Mesendoderm (in vitro differentiated cells): ENCODE data around the gene SYNPO.

Source experiments
- DNase-seq: peaks from one replicate; pipeline ENCODE4 v3.0.0; 2013
- H2AK5ac ChIP-seq: 2 replicates; pipeline ENCODE4 v1.6.1; 2013; ENCODE audit warnings: low read length, inconsistent platforms
- H2BK120ac ChIP-seq: 2 replicates; pipeline ENCODE4 v1.6.1; 2013; ENCODE audit warnings: low read depth, mild to moderate bottlenecking, low read length, moderate library complexity, mixed read lengths
- H2BK15ac ChIP-seq: replicated peaks from 2 replicates; pipeline ENCODE4 v1.6.1; 2013; ENCODE audit warnings: low read depth, mild to moderate bottlenecking, moderate library complexity
- H2BK5ac ChIP-seq: 2 replicates; pipeline ENCODE4 v1.6.1; 2013; ENCODE audit warnings: low read length, inconsistent platforms
- H3K18ac ChIP-seq: 2 replicates; pipeline ENCODE4 v1.6.1; 2013; ENCODE audit warnings: mild to moderate bottlenecking, low read length, mixed read lengths
- H3K23ac ChIP-seq: one replicate; pipeline ENCODE4 v1.6.1; 2013; ENCODE audit warnings: low read length
- H3K27ac ChIP-seq: 2 replicates; pipeline ENCODE4 v1.5.1; 2013; ENCODE audit warnings: low read depth, mild to moderate bottlenecking, inconsistent platforms, low read length, moderate library complexity
- H3K27me3 ChIP-seq: 2 replicates; pipeline ENCODE4 v1.6.1; 2013; ENCODE audit warnings: low read length, control low read depth, mild to moderate bottlenecking, inconsistent platforms; ENCODE audit not compliant: insufficient read depth, poor library complexity
- H3K36me3 ChIP-seq: 2 replicates; pipeline ENCODE4 v1.6.1; 2013; ENCODE audit warnings: low read length, inconsistent platforms; ENCODE audit not compliant: control insufficient read depth, insufficient read depth
- H3K4ac ChIP-seq: one replicate; pipeline ENCODE4 v1.6.1; 2013; ENCODE audit warnings: low read depth, mild to moderate bottlenecking, low read length, moderate library complexity
- H3K4me1 ChIP-seq: 2 replicates; pipeline ENCODE4 v1.6.1; 2013; ENCODE audit warnings: low read depth, low read length, inconsistent platforms; ENCODE audit not compliant: control insufficient read depth
- H3K4me2 ChIP-seq: 2 replicates; pipeline ENCODE4 v1.6.1; 2013; ENCODE audit warnings: low read length
- H3K4me3 ChIP-seq: 2 replicates; pipeline ENCODE4 v1.5.1; 2013; ENCODE audit warnings: mild to moderate bottlenecking, low read length
- H3K56ac ChIP-seq: one replicate; pipeline ENCODE4 v1.6.1; 2013; ENCODE audit warnings: low read length
- H3K79me1 ChIP-seq: 2 replicates; pipeline ENCODE4 v1.6.1; 2013; ENCODE audit warnings: low read length, inconsistent platforms
- H3K79me2 ChIP-seq: 2 replicates; pipeline ENCODE4 v1.6.1; 2013; ENCODE audit warnings: mild to moderate bottlenecking, low read length; ENCODE audit not compliant: control insufficient read depth, insufficient read depth
- H3K9ac ChIP-seq: 2 replicates; pipeline ENCODE4 v1.6.1; 2013; ENCODE audit warnings: low read length, inconsistent platforms
- H4K5ac ChIP-seq: one replicate; pipeline ENCODE4 v1.6.1; 2013; ENCODE audit warnings: low read length
- H4K8ac ChIP-seq: one replicate; pipeline ENCODE4 v1.6.1; 2013; ENCODE audit warnings: low read depth, mild to moderate bottlenecking, control low read depth, low read length, moderate library complexity
- WGBS: extraction: QIAGEN DNeasy Blood & Tissue Kit; methylation state at CpG from one replicate; pipeline ENCODE4 v1.1.7; 2013; ENCODE audit warnings: low lambda C conversion rate, missing lambda C conversion rate; ENCODE audit not compliant: insufficient coverage; ENCODE audit errors: extremely low coverage; 5-methylcytosine and 5-hydroxymethylcytosine counted together

SYNPO gene

DNA sequence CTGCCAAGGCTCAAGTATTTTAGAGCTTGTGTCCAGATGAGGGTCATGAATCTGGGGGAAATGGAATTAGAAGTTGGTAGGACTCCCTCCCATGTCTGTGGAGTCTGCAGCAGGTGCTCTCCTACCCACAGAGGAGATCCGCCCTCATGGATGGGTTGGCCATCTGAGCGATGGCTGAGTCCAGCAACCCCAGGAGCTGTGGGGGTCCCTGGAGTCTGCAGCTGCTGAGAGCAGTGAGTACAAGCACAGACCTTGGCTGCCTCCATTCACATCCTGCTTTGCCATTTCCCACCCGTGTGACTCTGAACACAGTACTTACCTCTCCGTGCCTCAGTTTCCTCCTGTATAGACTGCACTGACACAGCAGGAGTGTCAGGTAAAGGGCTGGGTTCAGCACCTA lies 25.8 kb upstream of the SYNPO start:
- H4K8ac ChIP-seq, result no peak overlapping the region
- WGBS, result no CpG with 5 or more reads among the region's 4 CpGs

DNA sequence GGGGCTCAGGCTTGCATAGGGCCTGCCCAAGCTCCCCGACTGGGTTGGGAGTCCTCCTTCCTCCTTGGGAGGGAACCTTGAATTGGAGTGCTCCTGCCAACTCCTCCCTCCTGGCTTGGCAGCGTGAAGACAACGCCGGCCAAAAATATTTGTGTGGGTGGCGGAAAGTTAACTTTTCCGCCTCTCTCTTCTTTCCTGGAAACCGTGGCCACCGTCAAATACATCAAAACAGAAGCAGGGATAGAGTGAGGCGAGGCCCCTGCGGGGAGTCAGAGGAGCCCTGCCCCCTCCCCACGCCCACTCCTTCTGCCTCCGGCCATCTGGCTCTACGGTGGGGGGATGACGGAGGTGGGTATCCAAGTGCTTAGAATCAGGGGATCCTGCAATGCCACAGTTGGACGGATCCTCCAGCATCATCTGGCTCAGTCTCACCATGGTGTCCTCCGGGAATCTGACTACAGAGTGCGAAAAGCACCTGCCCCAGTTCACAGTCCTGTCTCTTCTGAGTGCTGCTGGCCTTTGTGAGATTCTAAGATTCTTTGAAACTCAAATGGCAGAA lies 25.2 kb upstream of the SYNPO start:
- H3K4ac ChIP-seq, result no peak overlapping the region
- H2BK5ac ChIP-seq, result no peak overlapping the region
- no peaks in the 10 kb centered on the region for H3K36me3 ChIP-seq
- H3K27me3 ChIP-seq, result no peaks in the 10 kb centered on the region
- no CpG with 5 or more reads among the region's 17 CpGs for whole genome bisulfite sequencing
- no peak overlapping the region for H3K9ac ChIP-seq
- H2AK5ac ChIP-seq, result no peak overlapping the region
- no peak overlapping the region for H4K8ac ChIP-seq
- H2BK120ac ChIP-seq, result no peak overlapping the region
- no peak overlapping the region for H3K4me2 ChIP-seq
- no peak overlapping the region for H3K4me3 ChIP-seq
- H3K27ac ChIP-seq, result no peak overlapping the region
- no peak overlapping the region for H4K5ac ChIP-seq
- H3K79me2 ChIP-seq, result no peaks in the 10 kb centered on the region
- no peak overlapping the region for H3K23ac ChIP-seq
- no peaks in the 10 kb centered on the region for H3K79me1 ChIP-seq
- no peak overlapping the region for H3K56ac ChIP-seq
- H3K18ac ChIP-seq, result no peak overlapping the region
- no peak overlapping the region for H2BK15ac ChIP-seq
- H3K4me1 ChIP-seq, result peaks cover 7% of the 10 kb centered on the region
- no peak for DNase-seq

More for the DNA sequence above, 25.8 kb upstream of the SYNPO start:
- H2BK15ac ChIP-seq, result no peak overlapping the region
- no peaks in the 10 kb centered on the region for H3K36me3 ChIP-seq
- H3K79me1 ChIP-seq, result no peaks in the 10 kb centered on the region
- H3K56ac ChIP-seq, result no peak overlapping the region
- no peak overlapping the region for H3K23ac ChIP-seq
- H3K4me3 ChIP-seq, result no peak overlapping the region
- no peak overlapping the region for H2BK5ac ChIP-seq
- H3K4ac ChIP-seq, result no peak overlapping the region
- DNase-seq, result no peak
- no peak overlapping the region for H2BK120ac ChIP-seq
- H3K4me1 ChIP-seq, result peaks cover 5% of the 10 kb centered on the region
- H2AK5ac ChIP-seq, result no peak overlapping the region
- no peak overlapping the region for H3K4me2 ChIP-seq
- no peaks in the 10 kb centered on the region for H3K27me3 ChIP-seq
- no peak overlapping the region for H3K18ac ChIP-seq
- no peak overlapping the region for H3K27ac ChIP-seq
- H4K5ac ChIP-seq, result no peak overlapping the region
- H3K9ac ChIP-seq, result no peak overlapping the region
- no peaks in the 10 kb centered on the region for H3K79me2 ChIP-seq

GRCh38 chr5:150616024-150616470 lies 24.4 kb upstream of the SYNPO start:
- H3K27me3 ChIP-seq, result no peaks in the 10 kb centered on the region
- no peak for DNase-seq

DNA sequence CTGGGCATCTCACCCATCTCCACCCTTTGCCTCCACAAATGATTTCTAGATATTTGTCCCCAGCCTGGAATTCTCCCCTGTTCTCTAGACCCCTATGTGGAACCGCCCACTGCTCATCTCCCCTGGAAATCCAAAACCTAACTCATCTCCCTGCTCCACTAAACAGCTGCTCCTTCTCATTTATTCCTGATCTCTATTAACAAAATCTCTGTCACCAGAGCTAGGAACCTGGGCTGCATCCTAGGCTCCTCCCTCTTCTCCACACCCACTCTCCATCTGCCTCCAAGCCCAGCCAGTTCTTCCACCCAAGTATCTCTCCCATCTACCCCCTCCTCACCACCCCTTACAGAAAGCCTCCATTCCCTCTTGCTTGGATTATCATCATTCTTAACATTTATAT lies 24.0 kb upstream of the SYNPO start:
- no peak overlapping the region for H2BK120ac ChIP-seq
- DNase-seq, result no peak
- H3K18ac ChIP-seq, result no peak overlapping the region
- H2AK5ac ChIP-seq, result no peak overlapping the region
- H4K5ac ChIP-seq, result no peak overlapping the region
- no peak overlapping the region for H3K4ac ChIP-seq
- no peak overlapping the region for H3K9ac ChIP-seq
- H2BK5ac ChIP-seq, result no peak overlapping the region
- H2BK15ac ChIP-seq, result no peak overlapping the region
- H3K27me3 ChIP-seq, result no peaks in the 10 kb centered on the region
- no peak overlapping the region for H4K8ac ChIP-seq
- no peak overlapping the region for H3K23ac ChIP-seq
- no peak overlapping the region for H3K4me2 ChIP-seq
- no peak overlapping the region for H3K27ac ChIP-seq
- no peaks in the 10 kb centered on the region for H3K79me1 ChIP-seq
- WGBS, result no CpG with 5 or more reads among the region's 1 CpG
- H3K56ac ChIP-seq, result no peak overlapping the region
- peaks cover 7% of the 10 kb centered on the region for H3K4me1 ChIP-seq
- no peaks in the 10 kb centered on the region for H3K36me3 ChIP-seq
- H3K4me3 ChIP-seq, result no peak overlapping the region
- H3K79me2 ChIP-seq, result no peaks in the 10 kb centered on the region

More at GRCh38 chr5:150616024-150616470, 24.4 kb upstream of the SYNPO start:
- no peak overlapping the region for H3K9ac ChIP-seq
- H3K27ac ChIP-seq, result no peak overlapping the region
- peaks cover 7% of the 10 kb centered on the region for H3K4me1 ChIP-seq
- H3K79me1 ChIP-seq, result no peaks in the 10 kb centered on the region
- WGBS, result no CpG with 5 or more reads among the region's 5 CpGs
- no peak overlapping the region for H2AK5ac ChIP-seq
- no peak overlapping the region for H3K18ac ChIP-seq
- no peak overlapping the region for H3K4ac ChIP-seq
- no peaks in the 10 kb centered on the region for H3K36me3 ChIP-seq
- H3K4me2 ChIP-seq, result no peak overlapping the region
- no peak overlapping the region for H3K56ac ChIP-seq
- H4K8ac ChIP-seq, result no peak overlapping the region
- no peak overlapping the region for H4K5ac ChIP-seq
- no peaks in the 10 kb centered on the region for H3K79me2 ChIP-seq
- H3K4me3 ChIP-seq, result no peak overlapping the region
- H2BK5ac ChIP-seq, result no peak overlapping the region
- no peak overlapping the region for H3K23ac ChIP-seq
- no peak overlapping the region for H2BK120ac ChIP-seq
- no peak overlapping the region for H2BK15ac ChIP-seq

- no CpG with 5 or more reads among the region's 9 CpGs for WGBS
- Histone ChIP-seq H3K4me1 (peaks cover 7% of the 10 kb centered on the region), H3K27ac (no peak overlapping the region)
Measured at GRCh38 chr5:150618163-150618562, 22.3 kb upstream of the SYNPO start.

More at GRCh38 chr5:150618163-150618562, 22.3 kb upstream of the SYNPO start:
- Histone ChIP-seq H2BK120ac (no peak overlapping the region), H2BK15ac (no peak overlapping the region), H3K4me3 (no peak overlapping the region), H4K8ac (no peak overlapping the region), H3K4ac (no peak overlapping the region), H4K5ac (no peak overlapping the region), H3K23ac (no peak overlapping the region), H3K36me3 (no peaks in the 10 kb centered on the region), H3K56ac (no peak overlapping the region), H2AK5ac (no peak overlapping the region), H3K4me2 (no peak overlapping the region), H3K79me1 (no peaks in the 10 kb centered on the region), H3K27me3 (no peaks in the 10 kb centered on the region), H3K9ac (no peak overlapping the region), H3K79me2 (no peaks in the 10 kb centered on the region), H2BK5ac (no peak overlapping the region), H3K18ac (no peak overlapping the region)
- no peak for DNase-seq
